ENCODE results near the gene HIPK1.

HIPK1 gene

GRCh38 chr1:113891631-113892220 lies 37.4 kb upstream of the HIPK1 start:
- no peak for TF ChIP-seq CTCF (IDR thresholded peaks at IDR 0.05; ENCODE audit: insufficient read depth, low read depth, low read length, missing control alignments)
- H3K4me3 ChIP-seq (ENCODE audit: low read depth, low read length), result no peak overlapping the region
- no peak for DNase-seq (ENCODE audit: low read depth)

- no peak for DNase-seq (ENCODE audit: low read depth)
- H3K4me3 ChIP-seq (ENCODE audit: low read depth, low read length), result no peak overlapping the region
- TF ChIP-seq CTCF (IDR thresholded peaks at IDR 0.05; ENCODE audit: insufficient read depth, low read depth, low read length, missing control alignments), result no peak
Measured at GRCh38 chr1:113893267-113893666, 35.9 kb upstream of the HIPK1 start.

- no peak overlapping the region for H3K4me3 ChIP-seq (ENCODE audit: low read depth, low read length)
- no peak for DNase-seq (ENCODE audit: low read depth)
- TF ChIP-seq CTCF (IDR thresholded peaks at IDR 0.05; ENCODE audit: insufficient read depth, low read depth, low read length, missing control alignments), result no peak
Measured at GRCh38 chr1:113895098-113895497, 34.0 kb upstream of the HIPK1 start.

- DNase-seq (ENCODE audit: low read depth), result no peak
- TF ChIP-seq CTCF (IDR thresholded peaks at IDR 0.05; ENCODE audit: insufficient read depth, low read depth, low read length, missing control alignments), result no peak
- H3K4me3 ChIP-seq (ENCODE audit: low read depth, low read length), result no peak overlapping the region
Measured at GRCh38 chr1:113895961-113896360, 33.2 kb upstream of the HIPK1 start.

- H3K4me3 ChIP-seq (ENCODE audit: low read depth, low read length), result no peak overlapping the region
- no peak for DNase-seq (ENCODE audit: low read depth)
- no peak for TF ChIP-seq CTCF (IDR thresholded peaks at IDR 0.05; ENCODE audit: insufficient read depth, low read depth, low read length, missing control alignments)
Measured at GRCh38 chr1:113898241-113898814, 30.8 kb upstream of the HIPK1 start.

GRCh38 chr1:113899111-113899510 lies 30.0 kb upstream of the HIPK1 start:
- no peak for TF ChIP-seq CTCF (IDR thresholded peaks at IDR 0.05; ENCODE audit: insufficient read depth, low read depth, low read length, missing control alignments)
- no peak overlapping the region for H3K4me3 ChIP-seq (ENCODE audit: low read depth, low read length)
- DNase-seq (ENCODE audit: low read depth), result no peak

- no peak for TF ChIP-seq CTCF (IDR thresholded peaks at IDR 0.05; ENCODE audit: insufficient read depth, low read depth, low read length, missing control alignments)
- H3K4me3 ChIP-seq (ENCODE audit: low read depth, low read length), result no peak overlapping the region
- DNase-seq (ENCODE audit: low read depth), result no peak
Measured at GRCh38 chr1:113901191-113901590, 27.9 kb upstream of the HIPK1 start.

Data from GM12865 (cell line).